Measurements from ENCODE around the gene SMYD1.

Gene SMYD1

GRCh38 chr2:88147145-88147544 lies 79.5 kb downstream of the SMYD1 start:
- no peak for DNase-seq

- DNase-seq, result no peak
Measured at GRCh38 chr2:88148929-88149438, 81.4 kb downstream of the SMYD1 start.

- no peak for DNase-seq
Measured at GRCh38 chr2:88159481-88159880, 91.9 kb downstream of the SMYD1 start.

- peak; percentile 90 for DNase-seq
Measured at GRCh38 chr2:88159955-88160415, 92.4 kb downstream of the SMYD1 start.

GRCh38 chr2:88160517-88160916 lies 92.9 kb downstream of the SMYD1 start:
- no peak for DNase-seq

GRCh38 chr2:88161446-88162244 lies 94.0 kb downstream of the SMYD1 start:
- no peak for DNase-seq

All from DMS53 (cell line).